ENCODE results near the gene APOL3.
"Not testable (repeated sequence)": the region's sequence is repeated elsewhere in the genome, so short reads cannot be mapped to it uniquely, and the experiment has no call there.

Gene APOL3

GRCh38 chr22:36160499-36160942 is at the start of gene APOL3:
APOL3 (minus strand) TSS chr22:36160755; CDS start chr22:36149055, 11,700 bp downstream.
- DNase-seq (ENCODE audit: low read depth in 3 of 3, low spot score in 1 of 3), result no peak

GRCh38 chr22:36210224-36210623 is 49.7 kb upstream of the APOL3 start:
- DNase-seq (ENCODE audit: low read depth in 3 of 3, low spot score in 1 of 3), result no peak

- DNase-seq (ENCODE audit: low read depth in 3 of 3, low spot score in 1 of 3), result not testable (repeated sequence)
Observed at GRCh38 chr22:36209488-36209908, 48.9 kb upstream of the APOL3 start.

- DNase-seq (ENCODE audit: low read depth in 3 of 3, low spot score in 1 of 3), result no peak
Observed at GRCh38 chr22:36208914-36209313, 48.4 kb upstream of the APOL3 start.

- no peak for DNase-seq (ENCODE audit: low read depth in 3 of 3, low spot score in 1 of 3)
Observed at GRCh38 chr22:36208162-36208765, 47.7 kb upstream of the APOL3 start.

DNA sequence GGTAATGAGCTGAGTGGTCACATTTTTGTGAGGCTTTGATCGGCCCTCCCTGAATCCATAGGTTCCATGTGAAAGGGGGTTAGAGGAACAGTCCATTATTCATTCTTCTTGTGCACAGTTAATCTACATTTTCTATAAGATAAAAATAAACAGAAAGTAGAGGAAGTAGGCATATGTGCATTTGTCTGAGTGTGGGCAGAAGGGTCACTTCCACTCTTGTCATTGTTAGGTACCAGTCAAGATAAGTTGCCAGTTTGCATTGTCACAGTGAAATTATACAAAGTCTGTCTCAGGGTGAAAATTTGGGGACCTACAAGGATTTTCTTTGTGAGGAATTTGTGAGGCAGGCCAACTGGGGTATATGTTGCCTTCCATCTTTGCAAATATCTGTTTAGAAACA is 45.7 kb upstream of the APOL3 start:
- DNase-seq (ENCODE audit: low read depth in 3 of 3, low spot score in 1 of 3), result no peak

DNA sequence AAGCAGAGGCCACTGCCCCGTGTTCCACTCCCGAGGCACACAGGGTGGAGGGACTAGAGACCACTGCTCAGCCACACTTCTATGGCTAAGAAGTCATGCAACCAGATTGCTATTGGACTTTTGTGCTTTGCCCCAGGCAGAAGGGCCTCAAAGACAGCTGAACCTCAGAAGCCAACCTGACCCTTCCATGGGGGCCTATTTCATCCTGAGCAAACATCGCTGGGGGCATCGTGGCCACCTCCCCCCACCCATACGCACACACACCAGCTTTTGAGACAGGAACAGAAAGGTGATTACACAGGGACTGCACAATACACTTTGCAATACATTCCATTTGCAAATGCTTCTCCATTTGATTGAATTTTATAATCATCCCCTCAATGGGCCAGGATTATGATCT is 45.0 kb upstream of the APOL3 start:
- DNase-seq (ENCODE audit: low read depth in 3 of 3, low spot score in 1 of 3), result not testable (repeated sequence)

- DNase-seq (ENCODE audit: low read depth in 3 of 3, low spot score in 1 of 3), result no peak
Observed at GRCh38 chr22:36204632-36205015, 44.1 kb upstream of the APOL3 start.

DNA sequence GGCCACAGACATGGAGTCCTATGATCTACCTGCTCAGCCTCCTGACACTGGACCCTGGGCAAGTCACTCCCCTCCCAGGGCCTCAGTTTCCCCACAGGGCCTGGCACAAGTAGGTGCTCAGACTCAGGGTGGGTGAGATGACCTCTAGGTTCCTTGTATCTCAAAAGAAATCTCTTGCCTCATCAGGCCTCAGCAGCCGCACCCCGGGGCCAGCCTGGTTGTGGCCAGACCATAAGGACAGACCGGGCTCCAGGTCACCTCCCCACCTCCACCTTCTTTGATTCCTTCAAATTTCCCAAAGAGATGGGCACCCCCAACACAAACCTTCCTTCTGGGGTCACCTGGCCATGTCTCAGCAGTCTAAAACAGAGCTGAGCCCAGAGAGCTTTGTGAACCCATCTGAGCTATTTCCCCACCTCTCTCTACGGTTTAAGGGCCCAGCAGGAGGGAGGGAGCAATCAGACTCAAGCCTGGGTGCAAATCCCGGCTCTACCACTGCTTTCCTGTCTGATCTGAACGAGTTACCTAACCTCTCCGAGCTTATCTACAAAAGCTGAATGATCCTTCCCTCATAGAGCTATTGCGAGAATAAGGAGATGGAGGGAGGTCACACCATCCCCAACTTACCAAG is 43.6 kb upstream of the APOL3 start:
- DNase-seq (ENCODE audit: low read depth in 3 of 3, low spot score in 1 of 3), result no peak

- not testable (repeated sequence) for DNase-seq (ENCODE audit: low read depth in 3 of 3, low spot score in 1 of 3)
Observed at GRCh38 chr22:36203441-36203840, 42.9 kb upstream of the APOL3 start.

DNA sequence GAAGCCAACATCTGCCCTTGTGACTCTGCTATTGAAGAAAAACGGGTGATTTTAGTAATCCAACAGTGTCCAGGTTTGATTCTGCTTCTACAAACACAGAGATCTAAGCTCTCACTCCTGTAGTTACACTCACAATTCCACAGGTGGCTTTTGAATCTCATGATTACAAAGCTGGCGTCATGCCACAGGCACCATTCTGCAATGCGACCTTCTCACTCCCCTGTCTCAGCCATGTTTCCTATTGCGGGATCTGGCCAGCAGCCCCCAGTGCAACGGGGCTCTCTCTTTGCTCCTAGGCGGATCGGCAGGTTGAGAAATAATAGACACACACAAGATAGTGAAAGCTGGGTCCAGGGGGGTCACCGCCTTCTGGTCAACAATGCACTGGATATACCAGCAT is 42.4 kb upstream of the APOL3 start:
- DNase-seq (ENCODE audit: low read depth in 3 of 3, low spot score in 1 of 3), result not testable (repeated sequence)

- DNase-seq (ENCODE audit: low read depth in 3 of 3, low spot score in 1 of 3), result no peak
Observed at GRCh38 chr22:36201630-36202319, 41.2 kb upstream of the APOL3 start, which contains the start of gene APOL4. APOL4 (minus strand) TSS chr22:36201809; CDS start chr22:36201734, 75 bp downstream.

GRCh38 chr22:36201025-36201424 is 40.5 kb upstream of the APOL3 start:
- not testable (repeated sequence) for DNase-seq (ENCODE audit: low read depth in 3 of 3, low spot score in 1 of 3)

- DNase-seq (ENCODE audit: low read depth in 3 of 3, low spot score in 1 of 3), result no peak
Observed at GRCh38 chr22:36199001-36199551, 38.5 kb upstream of the APOL3 start.

- no peak for DNase-seq (ENCODE audit: low read depth in 3 of 3, low spot score in 1 of 3)
Observed at GRCh38 chr22:36198536-36198935, 38.0 kb upstream of the APOL3 start.

DNA sequence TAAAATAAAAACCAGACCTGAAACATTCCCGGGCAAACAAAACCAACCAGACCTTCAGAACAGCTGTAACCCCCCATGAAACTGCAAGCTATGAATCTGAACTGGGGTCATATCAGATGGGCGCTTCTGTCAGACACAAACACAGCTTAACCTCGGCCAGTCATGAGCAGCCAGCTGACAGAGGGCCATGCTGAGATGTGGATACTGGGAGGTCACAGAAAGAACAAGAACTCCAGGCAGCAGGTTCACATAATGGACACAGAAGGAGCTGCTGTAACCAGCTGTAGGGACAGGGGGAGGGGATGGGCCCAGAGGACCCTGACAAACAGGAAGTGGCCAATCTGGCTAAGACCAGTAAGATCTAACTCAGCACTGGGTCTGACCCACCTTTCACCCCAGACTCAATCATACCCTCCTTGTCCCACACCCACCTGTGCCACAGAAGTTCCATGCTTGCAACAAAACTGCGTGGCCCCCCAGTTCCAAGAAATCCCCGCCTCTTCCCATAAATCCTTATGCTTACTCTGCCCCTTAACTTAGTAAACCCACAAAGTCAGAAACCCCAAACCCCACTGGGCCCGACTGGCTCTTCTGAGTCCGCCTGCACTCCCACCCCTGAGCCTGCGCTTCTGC is 37.1 kb upstream of the APOL3 start:
- no peak for DNase-seq (ENCODE audit: low read depth in 3 of 3, low spot score in 1 of 3)

DNA sequence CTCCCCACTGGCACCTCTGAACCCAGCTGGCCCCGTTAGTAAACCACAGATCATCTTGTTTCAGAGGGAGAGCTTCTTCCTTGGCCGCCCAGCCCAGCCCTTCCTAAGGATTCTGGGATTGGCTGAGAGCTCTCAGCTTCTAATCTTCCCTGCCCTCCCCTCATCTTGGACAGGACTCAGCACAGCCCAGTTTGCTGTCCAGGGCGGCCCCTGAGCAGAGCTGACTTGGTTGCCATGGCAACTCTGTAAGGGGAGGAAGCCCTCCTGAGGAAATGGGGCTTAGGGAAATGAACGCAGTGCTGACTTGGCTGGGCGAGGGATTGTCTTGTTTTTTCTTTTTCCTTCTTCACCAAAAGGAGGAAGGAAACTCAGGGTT is 36.5 kb upstream of the APOL3 start:
- DNase-seq (ENCODE audit: low read depth in 3 of 3, low spot score in 1 of 3), result no peak

GRCh38 chr22:36196254-36197064 is 35.9 kb upstream of the APOL3 start:
- DNase-seq (ENCODE audit: low read depth in 3 of 3, low spot score in 1 of 3), result no peak

DNA sequence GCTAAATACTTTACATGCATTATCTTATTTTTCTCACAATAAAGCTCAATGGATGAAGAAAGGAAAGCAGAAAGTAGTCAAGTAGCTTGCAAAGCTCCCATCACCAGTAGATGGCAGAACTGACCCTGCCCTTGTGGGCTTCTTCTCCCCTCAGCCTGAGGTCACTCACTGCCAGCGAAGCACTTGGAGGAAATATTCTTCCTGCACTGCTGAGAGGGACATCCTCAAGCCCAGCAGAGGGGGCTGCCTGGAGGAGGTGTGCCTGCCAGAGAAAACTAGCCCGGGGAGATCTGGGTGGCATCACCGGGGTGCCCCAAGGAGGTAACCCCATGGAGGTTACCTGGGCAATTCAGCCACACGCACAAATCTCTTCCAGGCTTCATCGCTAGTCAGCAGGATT is 34.4 kb upstream of the APOL3 start:
- DNase-seq (ENCODE audit: low read depth in 3 of 3, low spot score in 1 of 3), result peak in 1 of 3 donors; percentile 4

GRCh38 chr22:36194385-36194784 is 33.8 kb upstream of the APOL3 start:
- DNase-seq (ENCODE audit: low read depth in 3 of 3, low spot score in 1 of 3), result no peak

- DNase-seq (ENCODE audit: low read depth in 3 of 3, low spot score in 1 of 3), result no peak
Observed at GRCh38 chr22:36193577-36193976, 33.0 kb upstream of the APOL3 start.

Data from stimulated activated CD4-positive, alpha-beta T cell treated with anti-CD3 and anti-CD28 coated beads, TNF-alpha, amount 100 ng/mL, for 1 hour (primary cell).